ENCODE data around the gene PPP1R8.

DNA sequence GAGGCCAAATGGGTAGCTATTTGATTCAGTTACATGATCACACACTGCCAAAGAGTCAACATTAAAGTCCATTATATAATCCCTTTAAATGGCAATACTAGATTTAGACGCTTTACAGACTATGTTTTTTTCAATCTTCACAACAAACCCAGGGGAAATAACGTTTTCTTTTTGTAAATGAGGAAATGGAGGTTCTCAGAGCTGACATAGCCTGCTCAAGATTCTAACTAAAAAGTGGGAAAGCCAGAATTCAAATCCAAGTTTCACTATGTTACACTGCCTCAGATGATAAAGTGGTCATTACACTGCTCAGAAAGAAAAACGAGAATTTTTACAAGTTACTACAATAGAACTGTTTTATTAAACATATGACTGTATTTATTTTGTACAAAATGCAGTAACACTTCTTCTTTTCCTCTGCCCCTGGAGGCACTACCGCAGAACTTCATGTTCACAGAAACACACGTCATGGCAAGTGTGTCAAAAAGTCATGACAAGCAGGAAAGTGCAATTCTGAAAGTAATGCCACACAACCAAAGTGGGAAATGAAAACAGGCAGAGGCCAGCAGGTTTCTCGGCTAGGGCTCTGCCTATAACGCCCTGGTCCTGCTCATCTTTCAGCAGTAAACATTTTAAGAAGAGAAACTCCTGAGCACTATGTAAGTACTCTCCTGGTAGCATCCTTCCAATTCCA, 60.8 kb downstream of the PPP1R8 start:
- TF ChIP-seq, protein P1, sequence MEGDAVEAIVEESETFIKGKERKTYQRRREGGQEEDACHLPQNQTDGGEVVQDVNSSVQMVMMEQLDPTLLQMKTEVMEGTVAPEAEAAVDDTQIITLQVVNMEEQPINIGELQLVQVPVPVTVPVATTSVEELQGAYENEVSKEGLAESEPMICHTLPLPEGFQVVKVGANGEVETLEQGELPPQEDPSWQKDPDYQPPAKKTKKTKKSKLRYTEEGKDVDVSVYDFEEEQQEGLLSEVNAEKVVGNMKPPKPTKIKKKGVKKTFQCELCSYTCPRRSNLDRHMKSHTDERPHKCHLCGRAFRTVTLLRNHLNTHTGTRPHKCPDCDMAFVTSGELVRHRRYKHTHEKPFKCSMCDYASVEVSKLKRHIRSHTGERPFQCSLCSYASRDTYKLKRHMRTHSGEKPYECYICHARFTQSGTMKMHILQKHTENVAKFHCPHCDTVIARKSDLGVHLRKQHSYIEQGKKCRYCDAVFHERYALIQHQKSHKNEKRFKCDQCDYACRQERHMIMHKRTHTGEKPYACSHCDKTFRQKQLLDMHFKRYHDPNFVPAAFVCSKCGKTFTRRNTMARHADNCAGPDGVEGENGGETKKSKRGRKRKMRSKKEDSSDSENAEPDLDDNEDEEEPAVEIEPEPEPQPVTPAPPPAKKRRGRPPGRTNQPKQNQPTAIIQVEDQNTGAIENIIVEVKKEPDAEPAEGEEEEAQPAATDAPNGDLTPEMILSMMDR (IDR thresholded peaks at IDR 0.05), result no peak
- no peak for TF ChIP-seq POLR2A (IDR thresholded peaks at IDR 0.05)
